ENCODE data around the gene SLC29A3.

DNA sequence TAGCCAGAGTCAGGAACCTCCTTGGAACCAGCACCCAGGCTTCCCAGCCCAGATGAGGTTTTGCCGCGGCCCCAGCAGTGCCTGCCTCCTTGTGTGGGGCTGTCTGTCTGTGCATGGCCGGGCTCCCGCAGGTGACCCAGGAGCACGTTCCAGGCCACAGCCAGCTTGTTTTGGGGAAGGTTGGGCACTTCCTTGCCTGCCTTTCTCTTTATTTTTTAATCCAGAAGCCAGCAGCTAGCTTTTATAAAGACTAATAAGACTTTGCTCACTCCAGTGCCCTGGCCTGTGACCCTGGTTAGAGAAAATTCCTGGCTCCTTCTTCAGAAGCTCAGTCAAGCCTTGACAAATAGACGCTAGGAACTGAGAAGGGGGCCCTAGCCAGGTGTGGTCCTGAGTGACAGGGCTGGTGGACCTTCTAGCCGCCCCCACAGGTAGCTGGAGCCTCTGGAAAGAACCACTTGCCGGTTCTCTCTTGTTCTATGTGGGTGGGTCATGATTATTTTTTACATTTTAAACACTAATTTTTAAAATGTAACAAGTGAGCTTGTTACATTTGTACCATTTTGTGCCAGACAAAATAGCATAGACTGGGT, 837 bp downstream of the SLC29A3 start:
- TF ChIP-seq FOXM1 (IDR thresholded peaks at IDR 0.05; ENCODE audit: low read depth, low read length) (no peak), ZNF24 (IDR thresholded peaks at IDR 0.05) (no peak), MXI1 (IDR thresholded peaks at IDR 0.05; ENCODE audit: low read depth, low read length) (no peak), PML (IDR thresholded peaks at IDR 0.05; ENCODE audit: low read length) (no peak), CBX5 (IDR thresholded peaks at IDR 0.05; ENCODE audit: low read depth) (no peak)

All from GM12878 (cell line).